ENCODE results near the gene EFCAB11. TPM values are rescaled to one million over a fixed set of nuclear protein-coding genes. Genes with fewer than 3 reads are reported as not detected.

The EFCAB11 gene
- polyA plus RNA-seq, 1 donor (not counting 4 experiments of a cell fraction or from before 2014, with no cell fraction given): 12.9 TPM

- Histone ChIP-seq H3K9me3 (ENCODE audit: control insufficient read depth, low read depth, low read length) (no peaks in the 10 kb centered on the region), H3K4me1 (ENCODE audit: control insufficient read depth, extremely low read depth, insufficient read depth, low read length) (peaks cover 14% of the 10 kb centered on the region), H3K36me3 (ENCODE audit: control insufficient read depth in 2 of 2, extremely low read depth in 1 of 2, insufficient read depth in 2 of 2, low read length in 2 of 2) (no peaks in the 10 kb centered on the region), H3K9me1 (ENCODE audit: control insufficient read depth, extremely low read depth, insufficient read depth, low read length) (no peaks in the 10 kb centered on the region), H3K4me3 (ENCODE audit: control insufficient read depth in 2 of 3, extremely low read depth in 1 of 3, insufficient read depth in 2 of 3, low read depth in 1 of 3, low read length in 3 of 3) (no peak overlapping the region), H3K79me2 (ENCODE audit: control insufficient read depth, insufficient read depth, low read length) (no peaks in the 10 kb centered on the region), H3K4me2 (ENCODE audit: control insufficient read depth, extremely low read depth, insufficient read depth, low read depth, low read length) (no peak overlapping the region), H2AFZ (ENCODE audit: control insufficient read depth, low read length) (no peak overlapping the region), H4K20me1 (ENCODE audit: control insufficient read depth, extremely low read depth, insufficient read depth, low read length) (no peaks in the 10 kb centered on the region), H3K27me3 (ENCODE audit: control insufficient read depth, extremely low read depth, insufficient read depth, low read length) (no peaks in the 10 kb centered on the region), H3K27ac (ENCODE audit: control insufficient read depth, insufficient read depth, low read length) (no peak overlapping the region), H3K9ac (ENCODE audit: control insufficient read depth, extremely low read depth, insufficient read depth, low read length) (no peak overlapping the region)
- TF ChIP-seq EZH2 (IDR thresholded peaks at IDR 0.05; ENCODE audit: low read length): no peak
- TF ChIP-seq CTCF (optimal IDR thresholded peaks at IDR 0.05 in 1 of 3, IDR thresholded peaks at IDR 0.05 in 1 of 3, conservative IDR thresholded peaks at IDR 0.05 in 1 of 3; ENCODE audit: extremely low read depth in 1 of 3, insufficient read depth in 2 of 3, low read length in 3 of 3): no peak
- dilution Hi-C loops (cut with MboI; ENCODE audit: extremely low pct_ligation_motif_present, low sequenced_read_pairs): no loop called here
- DNase-seq (ENCODE audit: low read depth, low spot score): no peak
- no peak for FAIRE-seq
Observed at GRCh38 chr14:89909586-89909985, 44.9 kb downstream of the EFCAB11 start.

- Histone ChIP-seq H3K9me1 (ENCODE audit: control insufficient read depth, extremely low read depth, insufficient read depth, low read length) (no peaks in the 10 kb centered on the region), H3K27me3 (ENCODE audit: control insufficient read depth, extremely low read depth, insufficient read depth, low read length) (no peaks in the 10 kb centered on the region), H3K9me3 (ENCODE audit: control insufficient read depth, low read depth, low read length) (no peaks in the 10 kb centered on the region), H3K36me3 (ENCODE audit: control insufficient read depth in 2 of 2, extremely low read depth in 1 of 2, insufficient read depth in 2 of 2, low read length in 2 of 2) (no peaks in the 10 kb centered on the region), H4K20me1 (ENCODE audit: control insufficient read depth, extremely low read depth, insufficient read depth, low read length) (no peaks in the 10 kb centered on the region), H3K79me2 (ENCODE audit: control insufficient read depth, insufficient read depth, low read length) (no peaks in the 10 kb centered on the region), H3K27ac (ENCODE audit: control insufficient read depth, insufficient read depth, low read length) (no peak overlapping the region), H3K4me3 (ENCODE audit: control insufficient read depth in 2 of 3, extremely low read depth in 1 of 3, insufficient read depth in 2 of 3, low read depth in 1 of 3, low read length in 3 of 3) (no peak overlapping the region), H3K4me2 (ENCODE audit: control insufficient read depth, extremely low read depth, insufficient read depth, low read depth, low read length) (no peak overlapping the region), H3K9ac (ENCODE audit: control insufficient read depth, extremely low read depth, insufficient read depth, low read length) (no peak overlapping the region), H3K4me1 (ENCODE audit: control insufficient read depth, extremely low read depth, insufficient read depth, low read length) (peaks cover 14% of the 10 kb centered on the region), H2AFZ (ENCODE audit: control insufficient read depth, low read length) (no peak overlapping the region)
- DNase-seq (ENCODE audit: low read depth, low spot score) (no peak), FAIRE-seq (no peak)
- TF ChIP-seq CTCF (optimal IDR thresholded peaks at IDR 0.05 in 1 of 3, IDR thresholded peaks at IDR 0.05 in 1 of 3, conservative IDR thresholded peaks at IDR 0.05 in 1 of 3; ENCODE audit: extremely low read depth in 1 of 3, insufficient read depth in 2 of 3, low read length in 3 of 3) (no peak), EZH2 (IDR thresholded peaks at IDR 0.05; ENCODE audit: low read length) (no peak)
- dilution Hi-C loops (cut with MboI; ENCODE audit: extremely low pct_ligation_motif_present, low sequenced_read_pairs): no loop called here
Observed at GRCh38 chr14:89908712-89909450, 45.6 kb downstream of the EFCAB11 start.
